Activated T-cell treated with anti-CD3 and anti-CD28 coated beads, Interleukin-2, amount 50 U/mL, for 48 hours (primary cell): ENCODE data around the gene BACE1-AS.
"Not testable (repeated sequence)": the region's sequence is repeated elsewhere in the genome, so short reads cannot be mapped to it uniquely, and the experiment has no call there.

Source experiments
- DNase-seq, 2 experiments: peaks; one replicate each; pipeline ENCODE4 v3.0.0-alpha.2; 2020

The BACE1-AS gene

GRCh38 chr11:117290809-117291396, at the start of gene BACE1-AS:
Gene BACE1-AS (plus strand): TSS chr11:117291346.
- no peak for DNase-seq

- no peak for DNase-seq
Measured at GRCh38 chr11:117248341-117248740, 42.8 kb upstream of the BACE1-AS start.

GRCh38 chr11:117249571-117249970, 41.6 kb upstream of the BACE1-AS start:
- DNase-seq = no peak

GRCh38 chr11:117251506-117251905, 39.6 kb upstream of the BACE1-AS start:
- DNase-seq = no peak

GRCh38 chr11:117255966-117256365, 35.2 kb upstream of the BACE1-AS start:
- no peak for DNase-seq

GRCh38 chr11:117256573-117256972, 34.6 kb upstream of the BACE1-AS start:
- DNase-seq = no peak

GRCh38 chr11:117258576-117258975, 32.6 kb upstream of the BACE1-AS start:
- DNase-seq = no peak

- no peak for DNase-seq
Measured at GRCh38 chr11:117259417-117259816, 31.7 kb upstream of the BACE1-AS start.

GRCh38 chr11:117264624-117265323, 26.4 kb upstream of the BACE1-AS start:
- not testable (repeated sequence) for DNase-seq

- DNase-seq = no peak
Measured at GRCh38 chr11:117265745-117266144, 25.4 kb upstream of the BACE1-AS start.

- no peak for DNase-seq
Measured at GRCh38 chr11:117269856-117270255, 21.3 kb upstream of the BACE1-AS start.

GRCh38 chr11:117271208-117271607, 19.9 kb upstream of the BACE1-AS start:
- no peak for DNase-seq

- not testable (repeated sequence) for DNase-seq
Measured at GRCh38 chr11:117272175-117272574, 19.0 kb upstream of the BACE1-AS start.

GRCh38 chr11:117273550-117274289, 17.4 kb upstream of the BACE1-AS start:
- no peak for DNase-seq

- DNase-seq = no peak
Measured at GRCh38 chr11:117278347-117278746, 12.8 kb upstream of the BACE1-AS start.

- no peak for DNase-seq
Measured at GRCh38 chr11:117279711-117280376, 11.3 kb upstream of the BACE1-AS start.

- DNase-seq = no peak
Measured at GRCh38 chr11:117281159-117281558, 10.0 kb upstream of the BACE1-AS start.

GRCh38 chr11:117281869-117282268, 9.3 kb upstream of the BACE1-AS start:
- no peak for DNase-seq

GRCh38 chr11:117282956-117283355, 8.2 kb upstream of the BACE1-AS start:
- no peak for DNase-seq

GRCh38 chr11:117284053-117284452, 7.1 kb upstream of the BACE1-AS start:
- DNase-seq = no peak

GRCh38 chr11:117286588-117286987, 4.6 kb upstream of the BACE1-AS start:
- DNase-seq = no peak

- no peak for DNase-seq
Measured at GRCh38 chr11:117287668-117288067, 3.5 kb upstream of the BACE1-AS start.

- no peak for DNase-seq
Measured at GRCh38 chr11:117289795-117290194, 1.4 kb upstream of the BACE1-AS start.
